Heart left ventricle (tissue), 13 donors: ENCODE results near the gene BCAS4.

ENCODE experiments used
- CTCF ChIP-seq, 12 donors: fragments of 200-600 bp; sonication (generic) in 4 of 12; IDR thresholded peaks; one replicate each; pipeline versions ENCODE4 v1.5.0 to v1.8.0; 2018 to 2022; ENCODE audit warnings: antibody characterized with exemption in 12 of 12, mild to moderate bottlenecking in 5 of 12
- POLR2A ChIP-seq, 2 donors: fragments of 450-650 bp; IDR thresholded peaks; one replicate each; pipeline ENCODE4 v1.6.1; 2017; ENCODE audit warnings: antibody characterized with exemption in 2 of 2, mild to moderate bottlenecking in 2 of 2, moderate library complexity in 2 of 2
- donor health status: ischemic (EF 13 %, LVEDD 7.1; RV severe dilation, severe dysfunction).
- donor health status: DM: no; HTN: yes; CAD: no.
- donor health status: DM: no; HTN: no; CAD: no.
- donor health status: ischemic (EF 25% LVEDD 6.9; RV normal size, moderate dysfunction).
- donor health status: ischemic (EF 25% LVEDD 5.7; RV mildly dilated, moderate dysfunction).
- donor health status: ischemic (EF 35%, LVEDD 5.7; RV mildly dilated, moderate dysfunction).
- donor health status: nonischemic (EF 11% LVEDD 7.7; RV severe dilation, severe dysfunction).
- donor health status: DM: yes; HTN: yes; CAD: no.
- donor health status: PGD.
- donor health status: ischemic (EF 29% LVEDD 5.4; RV normal size, mild dysfunction).
- donor health status: nonischemic (EF 23%, LVEDD 6.1; RV moderate dilation, normal function).

GRCh38 chr20:50824137-50824536 is 29.3 kb downstream of the BCAS4 start:
- TF ChIP-seq CTCF (IDR thresholded peaks at IDR 0.05) (no peak), POLR2A (IDR thresholded peaks at IDR 0.05) (no peak)
